Neutrophil (primary cell): ENCODE results near the gene KLF13.

Source experiments
- H3K27ac ChIP-seq: fragments of 200-600 bp; sonication (generic); 2 replicates; pipeline ENCODE4 v1.5.1; 2016; ENCODE audit warnings: mild to moderate bottlenecking, moderate library complexity
- H3K27me3 ChIP-seq: fragments of 200-600 bp; sonication (generic); 2 replicates; pipeline ENCODE4 v1.6.0; 2016; ENCODE audit warnings: mild to moderate bottlenecking
- H3K36me3 ChIP-seq: fragments of 200-600 bp; sonication (generic); 2 replicates; pipeline ENCODE4 v1.5.1; 2017
- H3K4me1 ChIP-seq, 2 experiments: fragments of 200-600 bp in 1 of 2; sonication (generic) in 1 of 2; 1 replicate in 1 of 2; 2 replicates in 1 of 2; pipeline versions ENCODE4 v1.5.1 to v1.6.1; 2013 to 2016; ENCODE audit warnings: low read depth in 1 of 2, low read length in 1 of 2, mild to moderate bottlenecking in 1 of 2, moderate library complexity in 1 of 2; ENCODE audit not compliant: control insufficient read depth in 1 of 2, insufficient read depth in 1 of 2
- H3K4me3 ChIP-seq, 2 experiments: fragments of 200-600 bp in 1 of 2; sonication (generic) in 1 of 2; 1 replicate in 1 of 2; 2 replicates in 1 of 2; pipeline ENCODE4 v1.5.1; 2013 to 2016; ENCODE audit warnings: low read depth in 1 of 2, low read length in 1 of 2, mild to moderate bottlenecking in 1 of 2, moderate library complexity in 1 of 2
- H3K9me3 ChIP-seq: fragments of 200-600 bp; sonication (generic); 2 replicates; pipeline ENCODE4 v1.5.1; 2016
- CTCF ChIP-seq: fragments of 200-600 bp; sonication (generic); IDR thresholded peaks from 2 replicates; pipeline ENCODE4 v1.5.1; 2016; ENCODE audit warnings: antibody characterized with exemption

Gene KLF13

GRCh38 chr15:31412824-31413223 is 86.2 kb downstream of the KLF13 start:
- Histone ChIP-seq H3K4me3 (no peak overlapping the region), H3K36me3 (no peaks in the 10 kb centered on the region), H3K9me3 (no peaks in the 10 kb centered on the region), H3K4me1 (peaks cover 4% of the 10 kb centered on the region in 2 experiments), H3K27ac (no peak overlapping the region), H3K27me3 (no peaks in the 10 kb centered on the region)
- TF ChIP-seq CTCF, result no peak

GRCh38 chr15:31415201-31415600 is 88.6 kb downstream of the KLF13 start:
- Histone ChIP-seq H3K4me1 (no peaks in the 10 kb centered on the region), H3K4me3 (no peak overlapping the region), H3K9me3 (no peaks in the 10 kb centered on the region), H3K27ac (no peak overlapping the region), H3K36me3 (no peaks in the 10 kb centered on the region), H3K27me3 (no peaks in the 10 kb centered on the region)
- TF ChIP-seq CTCF, result no peak

- Histone ChIP-seq H3K4me1 (no peaks in the 10 kb centered on the region), H3K9me3 (no peaks in the 10 kb centered on the region), H3K27me3 (no peaks in the 10 kb centered on the region), H3K4me3 (no peak overlapping the region), H3K36me3 (no peaks in the 10 kb centered on the region), H3K27ac (no peak overlapping the region)
- TF ChIP-seq CTCF, result no peak
These were observed 93.2 kb downstream of the KLF13 start for GRCh38 chr15:31419820-31420219.

- peaks cover 5 to 8% of the 10 kb centered on the region in 2 experiments for H3K4me1 ChIP-seq
- no peak overlapping the region for H3K27ac ChIP-seq
- no peak overlapping the region for H3K4me3 ChIP-seq
- no peak for TF ChIP-seq CTCF
- no peaks in the 10 kb centered on the region for H3K27me3 ChIP-seq
- H3K36me3 ChIP-seq, result no peaks in the 10 kb centered on the region
- no peaks in the 10 kb centered on the region for H3K9me3 ChIP-seq
These were observed 100.8 kb downstream of the KLF13 start for GRCh38 chr15:31427411-31427810.
